NCI-H1048 (cell line): ENCODE measurements around the gene PLD5.
"Not testable (repeated sequence)": the region's sequence is repeated elsewhere in the genome, so short reads cannot be mapped to it uniquely, and the experiment has no call there.

Experiments
- DNase-seq: peaks from one replicate; lab custom pipeline; 2025; lab: John Stamatoyannopoulos, UW

PLD5 gene

GRCh38 chr1:242489545-242489944, 35.0 kb downstream of the PLD5 start:
- no peak for DNase-seq

GRCh38 chr1:242477944-242478343, 46.6 kb downstream of the PLD5 start:
- peak; percentile 20 for DNase-seq

DNA sequence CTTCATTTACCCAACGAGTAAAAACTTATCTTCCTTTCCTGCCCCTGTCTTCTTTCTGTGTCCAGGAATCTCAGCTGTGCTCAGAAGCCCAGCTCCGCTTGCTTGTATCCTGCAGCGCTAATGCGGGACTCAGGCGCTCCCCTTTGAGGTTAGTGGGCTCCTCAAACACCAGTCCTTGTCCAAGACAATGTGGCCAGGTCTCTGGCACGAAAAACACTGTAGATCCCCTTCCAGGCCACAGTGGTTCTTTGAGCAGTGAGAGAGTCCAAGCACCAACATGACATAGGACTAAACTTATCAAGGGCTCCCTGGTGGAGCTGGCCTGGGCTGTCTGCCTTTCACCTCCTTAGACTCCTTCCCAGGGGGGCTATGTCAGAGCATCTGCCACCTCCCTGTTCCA, 53.7 kb downstream of the PLD5 start:
- no peak for DNase-seq

GRCh38 chr1:242468784-242469183, 55.7 kb downstream of the PLD5 start:
- DNase-seq, result no peak

GRCh38 chr1:242467556-242468145, 56.8 kb downstream of the PLD5 start:
- DNase-seq, result peak; percentile 57

GRCh38 chr1:242462867-242463266, 61.6 kb downstream of the PLD5 start:
- no peak for DNase-seq

DNA sequence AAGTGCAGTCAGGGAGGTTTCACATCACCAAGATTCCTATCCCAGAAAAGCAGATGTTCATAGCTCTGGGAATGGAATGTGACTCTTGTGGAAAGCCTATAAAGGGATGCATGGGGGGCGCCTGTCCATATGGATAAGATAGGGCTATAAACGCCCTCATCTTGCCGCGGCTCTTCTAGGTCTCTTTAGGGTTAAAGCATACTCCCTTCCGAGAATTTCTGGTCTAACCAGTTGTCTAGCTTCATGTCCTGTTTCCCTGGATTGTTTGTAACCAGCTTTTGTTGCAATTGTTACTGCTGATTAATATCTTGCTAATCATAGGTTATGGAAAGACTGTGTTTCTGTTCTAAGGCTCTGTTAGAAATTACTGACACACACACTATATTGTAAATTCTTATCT, 64.8 kb downstream of the PLD5 start:
- DNase-seq, result not testable (repeated sequence)

- no peak for DNase-seq
Observed at GRCh38 chr1:242456726-242457269, 67.7 kb downstream of the PLD5 start.

GRCh38 chr1:242455052-242455361, 69.5 kb downstream of the PLD5 start:
- no peak for DNase-seq

- peak; percentile 63 for DNase-seq
Observed at GRCh38 chr1:242454262-242455051, 70.0 kb downstream of the PLD5 start.

- DNase-seq, result no peak
Observed at GRCh38 chr1:242452573-242452972, 71.9 kb downstream of the PLD5 start.

GRCh38 chr1:242449661-242450060, 74.8 kb downstream of the PLD5 start:
- DNase-seq, result no peak

- no peak for DNase-seq
Observed at GRCh38 chr1:242448910-242449645, 75.4 kb downstream of the PLD5 start.

GRCh38 chr1:242447689-242448088, 76.8 kb downstream of the PLD5 start:
- DNase-seq, result no peak

DNA sequence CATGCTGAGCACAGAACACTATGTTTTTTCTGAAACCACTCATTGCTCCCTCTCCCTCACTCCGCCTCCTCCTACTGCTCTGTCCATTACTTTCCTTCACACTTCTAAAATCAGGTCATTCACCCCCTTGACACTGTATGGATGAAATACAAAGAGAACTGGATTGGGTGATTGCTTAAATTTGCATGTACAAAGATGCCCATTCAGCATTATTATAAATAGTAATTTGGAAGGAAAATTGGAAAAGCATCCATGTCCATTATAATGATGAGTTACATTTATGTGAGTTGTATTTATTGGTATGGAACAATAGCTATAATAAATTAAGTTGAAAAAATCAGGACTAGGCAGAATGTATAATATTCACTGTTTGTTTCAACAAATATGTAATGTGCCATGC, 83.7 kb downstream of the PLD5 start:
- no peak for DNase-seq

DNA sequence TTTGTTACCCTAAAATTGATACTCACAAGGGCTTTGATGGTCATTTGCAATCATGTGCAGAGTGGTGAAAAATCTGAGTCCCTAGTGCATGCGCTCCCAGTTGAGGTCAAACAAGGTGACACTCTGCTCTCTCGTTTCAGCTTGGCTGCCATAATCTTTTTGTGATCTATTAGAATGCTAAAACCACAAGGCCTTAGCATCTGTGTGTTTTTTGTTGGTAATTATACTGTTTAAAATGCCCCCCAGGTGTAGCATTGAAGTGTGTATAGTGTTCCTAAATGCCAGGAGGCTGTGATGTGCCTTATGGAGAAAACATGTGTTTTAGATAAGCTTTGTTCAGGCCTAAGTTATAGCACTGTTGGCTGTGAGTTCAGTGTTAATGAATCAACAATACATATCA, 89.3 kb downstream of the PLD5 start:
- no peak for DNase-seq

- no peak for DNase-seq
Observed at GRCh38 chr1:242432491-242433095, 91.9 kb downstream of the PLD5 start.

DNA sequence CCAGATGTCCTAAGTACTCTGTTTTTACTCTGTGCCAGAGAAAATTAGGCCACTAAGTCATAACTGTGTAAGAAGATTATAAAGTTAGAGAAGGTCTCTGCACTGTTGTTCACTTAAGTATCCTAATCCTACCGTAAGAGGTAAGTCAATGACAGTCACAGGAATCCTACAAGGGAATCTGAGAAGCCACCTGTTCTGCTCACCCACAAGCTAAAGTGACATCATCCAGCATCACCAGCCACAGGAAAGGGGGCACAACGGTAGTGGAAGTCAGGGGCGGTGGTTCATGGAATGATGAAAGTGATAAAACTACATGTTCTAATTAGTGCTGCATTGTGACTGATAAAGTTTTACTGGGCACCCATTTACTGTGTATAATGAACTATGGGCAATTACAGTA, 92.7 kb downstream of the PLD5 start:
- no peak for DNase-seq

DNA sequence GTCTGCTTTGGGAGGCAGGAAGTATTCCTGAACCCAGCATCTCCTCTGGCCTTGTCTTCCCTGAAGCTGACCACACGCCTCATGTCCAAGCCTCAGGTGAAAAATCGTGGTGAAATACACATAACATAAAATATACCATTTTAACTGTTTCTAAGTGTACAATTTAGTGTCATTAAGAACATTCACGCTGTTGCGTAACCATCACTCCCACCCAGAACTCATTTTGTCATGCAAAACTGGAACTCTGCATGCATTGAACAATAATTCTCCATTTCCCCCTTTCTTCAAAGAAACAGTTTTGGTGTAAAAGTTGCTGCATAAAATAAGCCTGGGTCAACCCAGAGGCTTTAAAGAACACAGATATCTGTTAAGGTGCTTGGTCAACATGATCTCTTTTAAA, 93.5 kb downstream of the PLD5 start:
- DNase-seq, result no peak

GRCh38 chr1:242428399-242429190, 95.9 kb downstream of the PLD5 start:
- DNase-seq, result no peak

DNA sequence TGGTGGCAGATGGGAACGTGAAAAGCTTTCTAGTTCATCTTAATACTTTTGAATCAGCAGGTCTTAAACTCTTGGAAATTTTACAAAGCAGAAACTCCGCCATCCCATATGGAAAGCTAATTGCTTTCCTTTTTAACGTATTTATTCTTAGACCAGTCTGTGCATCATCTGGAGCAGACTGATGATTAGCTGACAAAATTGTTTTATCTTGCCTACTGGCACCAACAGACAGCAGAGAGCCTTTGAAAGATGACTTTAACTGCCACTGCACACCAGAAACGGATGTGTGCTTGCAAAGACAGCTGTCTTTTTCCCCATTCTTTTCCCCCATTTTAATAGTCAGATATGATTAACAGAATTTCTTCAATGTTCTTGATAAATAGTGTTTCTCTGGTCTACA, 97.0 kb downstream of the PLD5 start:
- DNase-seq, result no peak
